Measurements from ENCODE around the gene ZDHHC9.

DNA sequence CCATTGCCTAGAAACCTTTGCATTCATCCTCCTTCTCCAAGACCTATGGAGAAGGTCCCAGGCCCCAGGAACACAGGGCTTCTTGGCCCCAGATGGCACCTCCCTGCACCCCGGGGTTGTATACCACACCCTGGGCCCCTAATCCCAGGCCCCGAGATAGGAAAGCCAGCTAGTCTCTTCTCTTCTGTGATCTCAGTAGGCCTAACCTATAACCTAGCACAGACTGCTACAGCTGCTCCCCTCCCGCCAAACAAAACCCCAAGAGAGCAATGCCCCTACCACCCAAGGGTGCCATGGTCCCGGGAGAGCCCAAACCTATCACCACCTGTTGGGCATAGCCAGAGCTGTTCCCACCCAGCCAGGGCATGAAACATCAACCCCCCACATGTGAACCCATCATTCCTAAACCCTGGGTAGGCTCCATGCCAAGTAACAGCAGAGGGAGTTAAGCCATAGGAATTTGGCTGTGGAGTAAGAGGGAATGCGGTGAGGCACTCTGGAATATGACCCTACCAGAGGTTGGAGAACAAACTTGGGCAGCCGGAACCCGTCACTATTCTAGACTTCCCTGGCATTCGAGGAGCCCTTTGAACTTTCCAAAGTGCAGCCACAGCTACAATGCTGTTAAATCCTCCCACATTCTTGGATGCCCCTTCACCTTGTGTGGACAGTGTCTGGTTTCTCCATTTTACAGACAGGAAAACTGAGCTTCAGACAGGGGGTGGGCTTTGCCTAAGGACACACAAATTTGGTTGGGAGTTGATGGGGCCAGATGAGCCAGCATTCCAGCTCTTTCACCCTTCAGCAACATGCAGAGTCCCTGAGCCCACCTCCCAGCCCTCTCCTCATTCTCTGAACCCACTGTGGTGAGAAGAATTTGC lies 74.9 kb downstream of the ZDHHC9 start:
- TF ChIP-seq, protein P1, sequence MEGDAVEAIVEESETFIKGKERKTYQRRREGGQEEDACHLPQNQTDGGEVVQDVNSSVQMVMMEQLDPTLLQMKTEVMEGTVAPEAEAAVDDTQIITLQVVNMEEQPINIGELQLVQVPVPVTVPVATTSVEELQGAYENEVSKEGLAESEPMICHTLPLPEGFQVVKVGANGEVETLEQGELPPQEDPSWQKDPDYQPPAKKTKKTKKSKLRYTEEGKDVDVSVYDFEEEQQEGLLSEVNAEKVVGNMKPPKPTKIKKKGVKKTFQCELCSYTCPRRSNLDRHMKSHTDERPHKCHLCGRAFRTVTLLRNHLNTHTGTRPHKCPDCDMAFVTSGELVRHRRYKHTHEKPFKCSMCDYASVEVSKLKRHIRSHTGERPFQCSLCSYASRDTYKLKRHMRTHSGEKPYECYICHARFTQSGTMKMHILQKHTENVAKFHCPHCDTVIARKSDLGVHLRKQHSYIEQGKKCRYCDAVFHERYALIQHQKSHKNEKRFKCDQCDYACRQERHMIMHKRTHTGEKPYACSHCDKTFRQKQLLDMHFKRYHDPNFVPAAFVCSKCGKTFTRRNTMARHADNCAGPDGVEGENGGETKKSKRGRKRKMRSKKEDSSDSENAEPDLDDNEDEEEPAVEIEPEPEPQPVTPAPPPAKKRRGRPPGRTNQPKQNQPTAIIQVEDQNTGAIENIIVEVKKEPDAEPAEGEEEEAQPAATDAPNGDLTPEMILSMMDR (IDR thresholded peaks at IDR 0.05): no peak
- TF ChIP-seq EZH2 (IDR thresholded peaks at IDR 0.05) (no peak), EZH2phosphoT487 (IDR thresholded peaks at IDR 0.05) (no peak)

Measured in neural progenitor cell (in vitro differentiated cells).